Stimulated activated CD4-positive, alpha-beta T cell treated with anti-CD3 and anti-CD28 coated beads, Interleukin-2, amount 100 ng/mL, for 24 hours (primary cell): ENCODE data around the gene INPP5A.
"Not testable (repeated sequence)": the region's sequence is repeated elsewhere in the genome, so short reads cannot be mapped to it uniquely, and the experiment has no call there.

Experiments
- DNase-seq, 2 donors: peaks; one replicate each; pipeline ENCODE4 v3.0.0-alpha.2; 2020

INPP5A gene

DNA sequence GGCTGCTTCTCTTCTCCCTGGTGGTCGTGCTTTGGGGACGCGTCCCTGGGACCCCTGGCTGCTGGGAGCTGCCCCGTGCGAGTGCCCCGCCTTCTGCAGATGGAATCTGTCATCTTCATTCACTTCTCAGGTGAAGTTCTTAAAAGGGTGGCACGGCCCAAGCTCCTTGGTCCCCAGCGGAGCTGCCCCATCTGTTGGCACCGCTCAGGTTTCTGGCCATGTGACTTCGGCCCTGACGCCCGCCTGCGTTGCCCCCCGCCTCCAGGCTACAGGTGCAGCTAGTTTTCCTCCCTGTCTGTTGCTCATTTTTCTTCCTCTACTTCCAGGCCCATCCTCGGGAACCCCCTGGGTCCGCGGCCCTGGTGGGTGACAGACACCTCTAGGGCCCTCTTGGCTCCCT lies 255.2 kb downstream of the INPP5A start:
- DNase-seq, result no peak

DNA sequence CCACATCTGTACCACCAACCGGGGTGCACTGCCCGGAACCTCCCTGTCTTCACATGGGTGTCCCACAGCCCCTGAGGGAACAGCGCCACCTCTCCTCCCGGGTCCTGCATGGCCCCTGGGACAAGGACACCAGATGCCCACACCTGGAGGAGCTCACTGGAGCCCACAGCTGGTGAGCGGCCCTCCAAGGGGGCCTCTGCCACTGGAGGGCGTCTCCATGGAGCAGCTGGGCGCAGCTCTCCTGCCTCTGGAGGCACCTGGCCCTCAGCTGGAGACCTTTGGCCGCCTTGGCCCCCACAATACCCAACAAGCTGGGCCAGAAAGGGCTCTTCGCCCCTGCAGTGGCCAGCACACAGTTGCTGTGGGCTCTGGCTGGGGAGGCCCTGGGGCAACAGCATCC lies 255.6 kb downstream of the INPP5A start:
- DNase-seq, result no peak

DNA sequence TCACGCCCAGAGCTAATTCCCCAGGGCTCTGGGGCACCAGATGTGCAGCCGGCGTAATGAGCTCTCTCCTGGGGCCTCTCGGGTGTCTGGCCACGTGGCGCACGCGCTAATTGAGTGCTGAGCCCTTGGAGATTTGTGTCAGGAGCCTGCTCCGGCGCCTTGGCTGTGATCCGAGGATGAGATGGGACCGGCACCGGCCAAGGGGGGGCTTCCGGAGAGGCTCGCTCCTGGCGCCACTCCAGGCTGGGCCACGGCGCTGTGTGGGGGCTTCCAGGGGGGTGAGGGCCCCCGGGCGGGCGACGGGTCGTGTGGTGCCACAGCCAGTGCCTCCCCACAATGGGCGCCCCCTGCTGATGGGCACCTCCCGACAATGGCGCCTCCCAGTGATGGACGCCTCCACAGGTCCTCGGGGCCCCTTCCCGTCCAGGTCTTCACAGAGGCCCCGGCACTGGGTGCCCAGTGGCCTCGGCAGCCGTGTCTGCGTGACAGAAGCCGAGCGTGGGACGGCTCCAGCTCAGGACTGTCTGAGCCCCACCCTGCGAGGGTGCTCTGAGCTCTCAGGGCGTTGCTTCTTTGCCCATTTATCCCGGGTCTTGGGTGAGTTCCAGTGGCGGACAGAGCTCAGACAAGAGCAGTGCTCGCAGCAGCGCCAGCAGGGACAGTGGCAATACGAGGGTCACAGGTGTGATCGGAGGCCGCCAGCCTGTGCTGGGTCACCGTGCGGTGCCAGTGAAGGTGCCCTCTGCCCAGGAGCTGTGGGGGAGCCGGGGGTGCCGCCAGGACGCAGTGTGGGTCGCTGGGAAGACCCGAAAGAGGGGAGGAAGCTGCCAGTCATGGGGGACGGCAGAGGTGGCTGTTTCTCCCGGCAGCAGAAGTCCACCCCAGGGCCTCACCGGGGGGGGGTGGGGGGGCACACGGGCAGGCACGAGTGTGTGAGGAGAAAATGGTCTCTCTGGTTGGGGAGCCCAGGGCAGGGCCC lies 256.6 kb downstream of the INPP5A start:
- no peak for DNase-seq

DNA sequence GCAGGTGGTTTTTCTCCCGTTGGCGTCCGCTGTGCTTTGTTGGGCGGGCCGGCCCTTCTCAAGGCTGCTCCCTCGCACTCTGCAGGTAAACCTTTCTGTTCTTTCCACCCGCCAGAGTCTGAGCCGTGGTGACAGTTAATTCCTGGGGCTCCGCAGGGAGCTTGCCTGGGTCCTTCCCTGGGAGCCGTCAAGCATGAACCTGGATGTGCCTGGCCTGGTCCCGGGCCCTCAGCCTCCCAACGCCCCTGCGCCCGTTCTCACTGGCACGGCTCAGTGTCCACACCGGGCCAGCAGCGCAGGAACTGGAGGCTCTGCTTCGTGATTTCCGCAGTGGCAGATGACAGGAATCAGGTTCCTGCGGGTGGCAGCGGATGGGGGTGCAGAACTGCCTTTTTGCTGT lies 259.3 kb downstream of the INPP5A start:
- DNase-seq, result no peak

DNA sequence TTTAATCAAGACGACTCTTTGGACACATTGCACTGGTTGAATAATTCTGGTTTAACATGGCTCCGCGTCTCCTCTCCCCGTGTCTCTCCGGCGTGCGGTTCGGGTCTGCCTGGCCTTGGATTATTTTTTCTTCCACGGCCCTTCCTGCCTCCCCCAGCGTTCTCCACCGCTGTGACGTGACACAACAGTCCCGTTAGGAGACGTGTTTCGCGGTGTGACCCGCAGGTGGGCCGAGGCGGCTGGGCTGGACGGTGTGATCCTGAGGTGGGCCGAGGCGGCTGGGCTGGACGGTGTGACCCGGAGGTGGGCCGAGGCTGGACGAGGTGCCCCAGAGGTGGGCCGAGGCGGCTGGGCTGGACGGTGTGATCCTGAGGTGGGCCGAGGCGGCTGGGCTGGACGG lies 260.4 kb downstream of the INPP5A start:
- DNase-seq, result not testable (repeated sequence)

GRCh38 chr10:132798403-132798802 lies 260.8 kb downstream of the INPP5A start:
- no peak for DNase-seq

DNA sequence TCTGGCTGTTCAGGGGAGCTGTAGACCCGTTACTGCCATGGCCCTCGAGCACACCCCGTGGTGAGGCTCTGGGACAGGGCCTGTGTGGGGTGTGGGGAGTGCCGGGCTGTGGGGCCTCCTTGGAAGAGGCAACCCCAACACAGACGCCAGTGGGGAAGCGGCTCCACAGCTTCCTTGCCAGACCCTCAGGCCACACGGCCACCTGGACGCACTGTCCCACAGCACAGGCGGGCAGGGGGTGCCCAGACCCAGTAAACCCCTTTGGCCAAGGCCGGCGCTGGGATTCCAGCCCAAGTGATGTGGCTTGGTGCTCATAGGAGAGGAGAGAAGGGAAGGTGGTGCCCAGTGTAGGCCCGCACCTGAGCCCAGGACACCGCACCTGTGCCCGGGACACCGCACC lies 261.3 kb downstream of the INPP5A start:
- DNase-seq, result no peak

- DNase-seq, result no peak
These were observed 262.3 kb downstream of the INPP5A start for GRCh38 chr10:132799865-132800264.

GRCh38 chr10:132802048-132802447 lies 264.5 kb downstream of the INPP5A start:
- DNase-seq, result no peak

DNA sequence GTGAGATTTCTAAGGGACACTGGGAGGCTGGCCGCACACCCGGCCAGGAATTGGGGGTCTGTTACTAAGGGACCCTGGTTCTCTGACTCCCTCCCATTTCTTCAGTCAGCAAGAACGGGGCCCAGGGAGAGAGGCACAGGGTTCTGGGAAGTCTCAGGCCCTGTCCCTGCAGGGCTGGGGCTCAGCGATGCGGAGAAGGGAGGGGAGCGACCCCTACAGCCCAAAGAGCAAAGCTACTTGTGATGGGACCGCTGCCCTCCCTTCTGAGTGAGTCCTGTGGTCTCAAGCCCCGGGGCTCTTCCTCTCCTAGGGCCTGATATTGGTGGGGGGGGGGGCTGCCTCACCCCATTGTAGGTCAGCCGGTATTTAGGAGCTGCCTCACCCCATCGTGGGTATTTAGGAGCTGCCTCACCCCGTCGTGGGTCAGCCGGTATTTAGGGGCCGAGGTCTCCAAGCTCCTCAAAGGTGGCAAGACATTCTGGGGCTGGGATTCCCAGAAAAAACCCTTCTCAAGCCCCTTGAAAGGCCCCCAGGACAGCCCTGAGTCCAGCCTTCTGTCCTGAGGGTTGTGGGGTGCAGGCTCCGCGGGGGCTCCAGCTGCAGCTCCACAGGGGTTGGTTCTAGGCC lies 265.2 kb downstream of the INPP5A start:
- no peak for DNase-seq

GRCh38 chr10:132803416-132804210 lies 266.0 kb downstream of the INPP5A start:
- DNase-seq, result no peak

DNA sequence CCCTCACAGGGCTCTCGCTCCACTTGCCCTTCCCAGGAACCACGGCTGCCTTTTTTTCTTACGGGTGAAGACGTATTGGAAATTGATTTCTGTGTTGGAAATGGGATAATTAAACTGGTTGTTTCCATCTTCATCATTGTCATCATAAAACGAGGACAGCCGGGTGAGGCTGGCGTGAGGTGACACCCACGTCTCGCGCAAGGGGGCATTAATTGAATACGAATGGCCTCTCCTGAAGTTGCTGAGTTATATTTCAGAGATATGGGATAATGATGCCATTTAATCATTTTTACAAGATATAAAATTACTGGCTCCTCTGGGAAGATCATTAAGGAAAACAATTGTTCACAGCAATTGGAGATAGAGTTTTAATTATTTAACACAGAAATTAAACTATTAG lies 266.7 kb downstream of the INPP5A start:
- DNase-seq, result no peak

DNA sequence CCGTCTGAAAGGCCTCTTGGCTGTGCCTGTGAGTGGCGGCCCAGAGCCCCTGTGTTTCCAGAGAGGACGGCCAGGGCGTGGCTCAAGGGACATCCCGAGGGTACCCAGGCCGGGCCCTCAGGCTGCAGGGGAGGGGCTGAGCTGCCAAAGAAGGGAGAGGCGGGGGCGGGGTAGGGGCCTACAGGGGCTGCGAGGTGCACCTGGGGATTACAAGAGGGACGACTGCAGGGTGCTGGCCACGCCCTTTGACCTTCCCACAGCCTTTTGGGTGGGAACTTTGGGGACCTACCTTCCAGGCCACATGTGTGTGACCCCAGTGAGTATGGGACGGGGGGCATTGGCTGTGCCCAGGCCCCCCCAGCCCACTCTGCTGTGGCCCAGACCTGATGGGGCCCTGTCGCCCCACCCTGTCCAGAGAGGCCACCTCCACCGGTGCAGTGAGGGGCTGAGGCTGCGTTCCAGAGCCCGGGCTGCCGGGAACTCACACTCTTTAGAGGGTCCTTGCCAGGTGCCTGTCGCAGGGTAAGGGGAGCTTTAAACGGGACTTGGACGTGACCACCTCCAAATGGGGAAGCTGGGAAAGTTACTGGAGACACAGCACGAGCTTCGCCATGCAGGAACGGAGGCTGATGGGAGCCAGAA lies 267.3 kb downstream of the INPP5A start:
- DNase-seq, result no peak

GRCh38 chr10:132805599-132805998 lies 268.0 kb downstream of the INPP5A start:
- no peak for DNase-seq

DNA sequence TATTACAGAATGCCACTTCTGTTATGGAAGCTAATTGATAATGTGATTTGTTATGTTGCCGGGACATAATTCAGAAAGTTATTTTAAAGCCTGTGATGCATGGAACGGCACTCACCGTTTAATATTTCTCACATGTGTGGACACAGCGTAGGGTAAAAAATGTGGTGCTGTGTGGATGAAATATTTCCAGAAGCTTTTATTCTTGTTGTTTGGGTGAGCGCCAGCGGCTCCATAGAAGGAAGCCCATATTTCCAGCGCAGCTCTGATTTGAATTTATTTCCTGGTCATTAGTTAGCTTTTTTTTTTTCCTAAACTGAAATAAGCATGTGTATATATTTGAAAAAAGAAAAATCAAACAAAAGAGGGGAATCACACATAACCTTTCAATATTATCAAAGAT lies 268.5 kb downstream of the INPP5A start:
- DNase-seq, result no peak

DNA sequence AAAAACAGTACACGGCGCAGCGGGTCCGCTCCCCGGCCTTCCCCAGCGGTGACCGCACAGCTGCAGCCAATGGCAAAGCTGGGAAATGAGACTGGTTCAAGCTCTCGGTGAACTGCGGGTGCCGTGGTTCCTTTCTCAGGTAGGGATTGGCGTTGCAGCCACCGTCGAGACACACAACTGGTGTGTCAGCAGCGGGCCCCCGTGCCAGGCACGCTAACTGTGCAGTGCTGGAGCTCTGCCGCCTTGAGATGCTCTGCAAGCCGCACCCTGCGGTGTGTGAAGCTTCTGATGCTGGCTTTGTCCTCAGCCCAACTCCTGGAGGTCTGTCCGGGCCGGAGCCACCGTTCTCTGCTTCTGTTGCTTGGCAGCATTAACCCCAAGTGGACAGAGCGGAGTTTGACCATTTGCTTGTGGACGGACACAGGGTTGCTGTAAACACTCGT lies 269.0 kb downstream of the INPP5A start:
- no peak for DNase-seq

GRCh38 chr10:132807621-132808049 lies 270.0 kb downstream of the INPP5A start:
- no peak for DNase-seq

GRCh38 chr10:132808383-132809231 lies 271.0 kb downstream of the INPP5A start:
- no peak for DNase-seq

GRCh38 chr10:132809232-132810140 lies 271.9 kb downstream of the INPP5A start:
- no peak for DNase-seq

DNA sequence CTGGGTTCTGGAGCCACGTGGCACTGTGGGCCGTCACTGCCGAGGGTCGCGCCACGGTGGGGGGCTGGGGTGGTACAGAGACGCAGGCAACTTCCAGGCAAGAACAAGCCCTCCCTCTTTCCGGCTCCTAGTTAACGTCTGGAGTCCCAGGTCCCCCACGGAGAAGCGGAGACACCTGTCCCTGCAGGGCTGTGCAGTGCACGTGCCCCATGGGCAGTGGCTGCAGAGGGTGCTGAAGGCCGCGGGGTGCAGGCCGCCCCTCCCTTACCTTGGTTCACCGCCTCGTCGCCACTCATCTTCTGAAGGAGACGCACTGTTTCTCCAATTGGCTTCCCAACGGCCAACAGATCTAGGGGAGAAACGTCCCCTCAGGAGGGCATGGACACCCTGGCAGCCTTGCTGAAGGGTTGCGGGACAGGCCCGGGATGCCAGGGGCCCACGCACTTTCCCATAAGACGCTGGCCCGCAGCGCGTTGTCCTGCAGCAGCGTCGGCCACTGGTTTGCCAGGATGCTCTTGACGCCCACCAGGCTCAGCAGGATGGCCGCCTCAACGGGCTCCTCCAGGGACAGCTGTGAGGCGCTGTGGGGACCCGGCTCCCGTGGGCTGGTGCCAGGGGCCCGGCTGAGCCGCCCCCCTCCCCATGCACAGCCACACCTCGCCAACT lies 272.7 kb downstream of the INPP5A start:
- DNase-seq, result no peak
